H9 (cell line): ENCODE data around the gene SIGLEC14. TPM values are rescaled to one million over a fixed set of nuclear protein-coding genes. Genes with fewer than 3 reads are reported as not detected.

Experiments
- DNase-seq: peaks from one replicate; pipeline ENCODE4 v3.0.0-alpha.2; 2017
- H2AFZ ChIP-seq: one replicate; pipeline ENCODE4 v1.6.1; 2013; ENCODE audit warnings: mild to moderate bottlenecking, low read length, control low read depth, moderate library complexity
- H2AK5ac ChIP-seq: 2 replicates; pipeline ENCODE4 v1.6.1; 2013; ENCODE audit warnings: low read length, control low read depth, mixed read lengths; ENCODE audit not compliant: insufficient read length
- H2BK120ac ChIP-seq: one replicate; pipeline ENCODE4 v1.6.1; 2013; ENCODE audit warnings: low read depth, mild to moderate bottlenecking, low read length, control low read depth, inconsistent platforms; ENCODE audit not compliant: poor library complexity, severe bottlenecking
- H2BK12ac ChIP-seq: 2 replicates; pipeline ENCODE4 v1.6.1; 2013; ENCODE audit warnings: low read length, control low read depth, mixed read lengths, low read depth; ENCODE audit not compliant: insufficient read length
- H2BK15ac ChIP-seq: 2 replicates; pipeline ENCODE4 v1.6.1; 2013; ENCODE audit warnings: low read depth, low read length, control low read depth
- H2BK20ac ChIP-seq: one replicate; pipeline ENCODE4 v1.6.1; 2013; ENCODE audit warnings: low read depth, mild to moderate bottlenecking, low read length, control low read depth, inconsistent platforms; ENCODE audit not compliant: poor library complexity, severe bottlenecking
- H2BK5ac ChIP-seq: 2 replicates; pipeline ENCODE4 v1.6.1; 2013; ENCODE audit warnings: low read length, control low read depth, mixed read lengths; ENCODE audit not compliant: insufficient read length
- H3K14ac ChIP-seq: 2 replicates; pipeline ENCODE4 v1.6.1; 2013; ENCODE audit warnings: low read length, control low read depth; ENCODE audit not compliant: insufficient read depth
- H3K18ac ChIP-seq: 2 replicates; pipeline ENCODE4 v1.6.1; 2013; ENCODE audit warnings: low read depth, mild to moderate bottlenecking, mixed read lengths, low read length, control low read depth; ENCODE audit not compliant: insufficient read length
- H3K23ac ChIP-seq: 2 replicates; pipeline ENCODE4 v1.6.1; 2013; ENCODE audit warnings: low read length, control low read depth, mixed read lengths, low read depth; ENCODE audit not compliant: insufficient read length
- H3K23me2 ChIP-seq: 2 replicates; pipeline ENCODE4 v1.6.1; 2013; ENCODE audit warnings: low read depth, mild to moderate bottlenecking, mixed read lengths, low read length, control low read depth; ENCODE audit not compliant: insufficient read length, poor library complexity, severe bottlenecking
- H3K27ac ChIP-seq: 2 replicates; pipeline ENCODE4 v1.5.1; 2013; ENCODE audit warnings: low read length, control low read depth, mixed read lengths, low read depth; ENCODE audit not compliant: insufficient read length
- H3K27me3 ChIP-seq: 2 replicates; pipeline ENCODE4 v1.6.1; 2013; ENCODE audit warnings: low read length, control low read depth, inconsistent platforms; ENCODE audit not compliant: insufficient read depth
- H3K4ac ChIP-seq: 2 replicates; pipeline ENCODE4 v1.6.1; 2013; ENCODE audit warnings: low read depth, mild to moderate bottlenecking, control low read depth, inconsistent platforms, low read length, moderate library complexity
- H3K4me1 ChIP-seq: 2 replicates; pipeline ENCODE4 v1.6.1; 2013; ENCODE audit warnings: low read length, control low read depth, inconsistent platforms; ENCODE audit not compliant: insufficient read depth
- H3K4me2 ChIP-seq: 2 replicates; pipeline ENCODE4 v1.6.1; 2013; ENCODE audit warnings: low read length, control low read depth, mixed read lengths; ENCODE audit not compliant: insufficient read length, insufficient read depth
- H3K56ac ChIP-seq: 2 replicates; pipeline ENCODE4 v1.6.1; 2013; ENCODE audit warnings: low read depth, mild to moderate bottlenecking, mixed read lengths, low read length, control low read depth; ENCODE audit not compliant: insufficient read length
- H3K79me1 ChIP-seq: 2 replicates; pipeline ENCODE4 v1.6.1; 2013; ENCODE audit warnings: low read depth, mild to moderate bottlenecking, moderate library complexity, low read length, control low read depth, inconsistent platforms; ENCODE audit not compliant: insufficient read depth, poor library complexity, severe bottlenecking
- H3K79me2 ChIP-seq: 2 replicates; pipeline ENCODE4 v1.6.1; 2013; ENCODE audit warnings: low read length, control low read depth, inconsistent platforms; ENCODE audit not compliant: insufficient read depth
- H3K9ac ChIP-seq: 2 replicates; pipeline ENCODE4 v1.6.1; 2013; ENCODE audit warnings: low read length, control low read depth, mixed read lengths; ENCODE audit not compliant: insufficient read length; ENCODE audit errors: extremely low read depth
- H3K9me3 ChIP-seq: one replicate; pipeline ENCODE4 v1.6.1; 2013; ENCODE audit warnings: low read depth, low read length, inconsistent platforms; ENCODE audit not compliant: control insufficient read depth
- H3T11ph ChIP-seq: one replicate; pipeline ENCODE4 v1.6.1; 2013; ENCODE audit warnings: mild to moderate bottlenecking, low read length, control low read depth, inconsistent platforms
- H4K20me1 ChIP-seq: one replicate; pipeline ENCODE4 v1.6.1; 2013; ENCODE audit not compliant: control insufficient read depth, insufficient read length, insufficient read depth
- H4K5ac ChIP-seq: 2 replicates; pipeline ENCODE4 v1.6.1; 2013; ENCODE audit warnings: low read depth, mild to moderate bottlenecking, mixed read lengths, low read length, control low read depth; ENCODE audit not compliant: insufficient read length
- H4K8ac ChIP-seq: replicated peaks from 2 replicates; pipeline ENCODE4 v1.6.1; 2013; ENCODE audit warnings: low read length, control low read depth, mixed read lengths, low read depth; ENCODE audit not compliant: insufficient read length
- H4K91ac ChIP-seq: 2 replicates; pipeline ENCODE4 v1.6.1; 2013; ENCODE audit warnings: low read depth, mild to moderate bottlenecking, moderate library complexity, mixed read lengths, low read length, control low read depth; ENCODE audit not compliant: insufficient read length
- H3K27ac Mint-ChIP-seq, 3 experiments: 2 replicates in 2 of 3; 3 replicates in 1 of 3; pipeline ENCODE4 v1.8.0; 2020 to 2021; ENCODE audit warnings: mixed read lengths in 3 of 3, mild to moderate bottlenecking in 1 of 3, moderate library complexity in 1 of 3
- H3K27me3 Mint-ChIP-seq: 2 replicates; pipeline ENCODE4 v1.8.0; 2021; ENCODE audit warnings: low read depth, mild to moderate bottlenecking, moderate library complexity, mixed read lengths
- H3K36me3 Mint-ChIP-seq, 3 experiments: 2 replicates in 2 of 3; 3 replicates in 1 of 3; pipeline ENCODE4 v1.8.0; 2020 to 2021; ENCODE audit warnings: low read depth in 3 of 3, mixed read lengths in 3 of 3; ENCODE audit not compliant: insufficient read depth in 1 of 3
- H3K4me1 Mint-ChIP-seq, 2 experiments: 2 replicates each; pipeline ENCODE4 v1.8.0; 2020; ENCODE audit warnings: mixed read lengths in 2 of 2
- H3K4me3 Mint-ChIP-seq, 2 experiments: 2 replicates in 1 of 2; 3 replicates in 1 of 2; pipeline ENCODE4 v1.8.0; 2020 to 2021; ENCODE audit warnings: mild to moderate bottlenecking in 2 of 2, mixed read lengths in 2 of 2, moderate library complexity in 1 of 2
- H3K9me3 Mint-ChIP-seq, 2 experiments: 2 replicates in 1 of 2; 3 replicates in 1 of 2; pipeline ENCODE4 v1.8.0; 2020; ENCODE audit warnings: mild to moderate bottlenecking in 2 of 2, mixed read lengths in 2 of 2, moderate library complexity in 1 of 2
- WGBS: extraction: QIAGEN DNeasy Blood & Tissue Kit; methylation state at CpG from one replicate; pipeline ENCODE4 v1.1.7; 2013; ENCODE audit warnings: missing lambda C conversion rate, low lambda C conversion rate, mixed read lengths; ENCODE audit not compliant: insufficient read length; ENCODE audit errors: extremely low coverage; 5-methylcytosine and 5-hydroxymethylcytosine counted together
- total RNA-seq: library from RNA; stranded (reverse); gene quantifications from 2 replicates; pipeline ENCODE4 v1.2.1, GENCODE V29; 2021
- TF ChIP-seq, protein P1 (sequence below): fragments of 200-600 bp; sonication (generic); conservative IDR thresholded peaks from 3 replicates; pipeline ENCODE4 v1.8.0; 2021; ENCODE audit warnings: antibody characterized with exemption, mild to moderate bottlenecking

Gene SIGLEC14
- total RNA-seq, 1 experiment from 2014 or later, result not detected

DNA sequence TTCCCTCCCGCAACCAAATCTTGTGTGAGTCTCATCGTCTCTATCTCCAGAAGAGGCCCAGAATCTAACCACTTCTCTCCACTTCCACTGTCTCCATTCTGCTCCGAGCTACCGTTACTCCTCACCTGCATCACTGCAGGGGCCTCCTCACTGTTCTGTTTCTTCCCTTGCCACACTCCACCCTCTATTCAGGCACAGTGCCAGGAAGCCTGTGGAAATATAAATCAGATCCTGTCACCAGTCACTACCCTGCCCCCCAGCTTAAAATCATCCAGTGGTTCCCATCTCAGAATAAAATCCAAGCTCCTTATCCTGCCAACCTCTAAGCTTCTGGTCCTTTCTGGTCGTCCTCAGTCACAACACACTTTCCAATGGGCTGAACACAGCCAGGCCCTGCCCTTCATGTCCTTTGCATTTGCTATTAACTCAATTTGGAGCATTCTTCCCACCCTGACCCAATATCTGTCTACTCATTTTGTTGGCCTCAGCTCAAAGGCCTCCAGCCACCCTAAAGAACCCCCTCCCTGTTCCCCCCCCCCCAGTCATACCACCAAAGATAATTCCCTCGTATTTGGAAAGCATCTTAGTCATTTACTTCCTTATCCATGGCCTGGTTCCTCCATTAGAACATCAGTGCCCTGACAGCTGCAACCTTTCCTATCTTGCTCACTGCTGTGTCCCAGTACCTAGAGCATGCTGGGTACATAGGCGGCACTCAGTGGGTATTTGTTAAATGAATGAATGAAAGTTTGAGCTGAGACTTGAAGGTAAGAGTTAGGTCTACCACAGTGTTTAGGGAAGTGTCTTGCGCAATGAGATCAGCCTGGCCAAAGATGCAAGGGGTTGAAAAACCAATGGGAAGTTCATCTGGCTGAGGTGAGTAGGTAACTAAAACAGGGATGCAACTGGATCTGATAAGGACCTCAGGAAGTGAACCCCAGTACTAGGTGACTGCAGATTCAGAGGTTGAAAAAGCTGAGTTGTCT is 51.1 kb downstream of the SIGLEC14 start:
- Histone ChIP-seq H3K23me2 (peaks cover 10% of the 10 kb centered on the region), H3K27me3 (no peaks in the 10 kb centered on the region), H4K20me1 (no peaks in the 10 kb centered on the region), H2BK15ac (no peak overlapping the region), H3K18ac (no peak overlapping the region), H2BK12ac (no peak overlapping the region), H3K23ac (no peak overlapping the region), H4K5ac (no peak overlapping the region), H3K27ac (no peak overlapping the region), H3K79me1 (no peaks in the 10 kb centered on the region), H3K9me3 (no peaks in the 10 kb centered on the region), H3K79me2 (no peaks in the 10 kb centered on the region), H2AFZ (no peak overlapping the region), H2BK5ac (no peak overlapping the region), H4K91ac (no peak overlapping the region), H3K4ac (no peak overlapping the region), H3K14ac (no peak overlapping the region), H3K4me1 (no peaks in the 10 kb centered on the region; the same call in 1 of the 2 replicates), H3K56ac (no peak overlapping the region), H2BK120ac (no peak overlapping the region), H3T11ph (no peak overlapping the region), H2AK5ac (no peak overlapping the region), H2BK20ac (no peak overlapping the region), H4K8ac (no peak overlapping the region), H3K9ac (no peak overlapping the region), H3K4me2 (peak overlapping the region; percentile 83)
- TF ChIP-seq, protein P1, sequence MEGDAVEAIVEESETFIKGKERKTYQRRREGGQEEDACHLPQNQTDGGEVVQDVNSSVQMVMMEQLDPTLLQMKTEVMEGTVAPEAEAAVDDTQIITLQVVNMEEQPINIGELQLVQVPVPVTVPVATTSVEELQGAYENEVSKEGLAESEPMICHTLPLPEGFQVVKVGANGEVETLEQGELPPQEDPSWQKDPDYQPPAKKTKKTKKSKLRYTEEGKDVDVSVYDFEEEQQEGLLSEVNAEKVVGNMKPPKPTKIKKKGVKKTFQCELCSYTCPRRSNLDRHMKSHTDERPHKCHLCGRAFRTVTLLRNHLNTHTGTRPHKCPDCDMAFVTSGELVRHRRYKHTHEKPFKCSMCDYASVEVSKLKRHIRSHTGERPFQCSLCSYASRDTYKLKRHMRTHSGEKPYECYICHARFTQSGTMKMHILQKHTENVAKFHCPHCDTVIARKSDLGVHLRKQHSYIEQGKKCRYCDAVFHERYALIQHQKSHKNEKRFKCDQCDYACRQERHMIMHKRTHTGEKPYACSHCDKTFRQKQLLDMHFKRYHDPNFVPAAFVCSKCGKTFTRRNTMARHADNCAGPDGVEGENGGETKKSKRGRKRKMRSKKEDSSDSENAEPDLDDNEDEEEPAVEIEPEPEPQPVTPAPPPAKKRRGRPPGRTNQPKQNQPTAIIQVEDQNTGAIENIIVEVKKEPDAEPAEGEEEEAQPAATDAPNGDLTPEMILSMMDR, result no peak
- Mint-ChIP-seq H3K4me3 (peak overlapping the region; percentile 84 to 91), H3K27ac (no peak overlapping the region), H3K9me3 (peaks cover 33 to 37% of the 10 kb centered on the region in 2 experiments), H3K36me3 (peaks cover 0 to 4% (median 0%) of the 10 kb centered on the region in 3 experiments; a peak in 2 of 7 replicates), H3K4me1 (peaks cover 15% of the 10 kb centered on the region in 2 experiments), H3K27me3 (peaks cover 11% of the 10 kb centered on the region)
- no CpG with 5 or more reads among the region's 8 CpGs for WGBS
- no peak for DNase-seq
